ENCODE results near the gene CRIP2.

The CRIP2 gene

GRCh38 chr14:105477660-105478397 is 3.2 kb downstream of the CRIP2 start:
- DNase-seq: no peak

- DNase-seq: no peak
Observed at GRCh38 chr14:105478398-105479251, 4.0 kb downstream of the CRIP2 start.

GRCh38 chr14:105479431-105480158 is 5.0 kb downstream of the CRIP2 start:
- DNase-seq: no peak

GRCh38 chr14:105480199-105480746 is 5.7 kb downstream of the CRIP2 start:
- no peak for DNase-seq

GRCh38 chr14:105480807-105481801 is 6.5 kb downstream of the CRIP2 start:
- peak; percentile 73 for DNase-seq

GRCh38 chr14:105481886-105482457 is 7.4 kb downstream of the CRIP2 start:
- peak; percentile 93 for DNase-seq

GRCh38 chr14:105482486-105483110 is 8.0 kb downstream of the CRIP2 start:
- DNase-seq: no peak

GRCh38 chr14:105483300-105484068 is 8.9 kb downstream of the CRIP2 start:
- no peak for DNase-seq

- DNase-seq: no peak
Observed at GRCh38 chr14:105484069-105484996, 9.7 kb downstream of the CRIP2 start.

- DNase-seq: no peak
Observed at GRCh38 chr14:105484997-105485393, 10.4 kb downstream of the CRIP2 start.

- no peak for DNase-seq
Observed at GRCh38 chr14:105485739-105486162, 11.1 kb downstream of the CRIP2 start.

- DNase-seq: peak; percentile 89
Observed at GRCh38 chr14:105486163-105486973, 11.7 kb downstream of the CRIP2 start, which contains the start of gene CRIP1. TSS of gene CRIP1 (plus strand) at chr14:105486886. CDS start at chr14:105487260, 374 bp downstream.

- DNase-seq: peak; percentile 60
Observed at GRCh38 chr14:105486974-105487448, 12.4 kb downstream of the CRIP2 start.

- DNase-seq: no peak
Observed at GRCh38 chr14:105487449-105487985, 12.9 kb downstream of the CRIP2 start.

- no peak for DNase-seq
Observed at GRCh38 chr14:105487986-105488777, 13.6 kb downstream of the CRIP2 start.

GRCh38 chr14:105488781-105489541 is 14.3 kb downstream of the CRIP2 start:
- DNase-seq: peak; percentile 49

All from NCI-H226 (cell line).